HepG2 (cell line): ENCODE measurements around the gene ARHGEF16. TPM values are rescaled to one million over a fixed set of nuclear protein-coding genes. Genes with fewer than 3 reads are reported as not detected.

Source experiments
- ATAC-seq: fragments of 200-7000 bp; cut with Tn5 transposase; 3 replicates; pipeline ENCODE4 v1.9.1; 2020; ENCODE audit warnings: mild to moderate bottlenecking, moderate library complexity
- BruUV-seq: library from RNA; stranded (reverse); fragments of 400-500 nt; replicated peaks from 2 replicates; lab custom pipeline; 2021; lab: Mats Ljungman, UMichigan
- CTCF ChIA-PET: fragments of 300-600 bp; formaldehyde crosslinking; extraction: SDS; loops from one replicate; lab custom pipeline; 2021; ENCODE audit warnings: low total read pairs, inconsistent platforms, low intra/inter-chr PET ratio; lab: Yijun Ruan, JAX
- POLR2A ChIA-PET: fragments of 350-600 bp; sonication (Branson Sonifier 250); formaldehyde crosslinking; loops from one replicate; lab custom pipeline; 2020; ENCODE audit warnings: antibody characterized with exemption, inconsistent platforms; lab: Yijun Ruan, JAX
- DNase-seq: peaks from one replicate; pipeline ENCODE4 v3.0.0-alpha.2; 2015; ENCODE audit warnings: low spot score
- FAIRE-seq: peaks from 3 replicates; lab custom pipeline; 2011; peaks lifted over from hg19 to GRCh38; lab: Jason Lieb, UNC
- H2AFZ ChIP-seq: one replicate; pipeline ENCODE4 v1.6.1; 2011; ENCODE audit warnings: low read length, inconsistent platforms
- H3K27ac ChIP-seq: fragments of 300-600 bp; 3 replicates; pipeline ENCODE4 v1.8.0; 2011; ENCODE audit warnings: mixed run types, mild to moderate bottlenecking, mixed read lengths, low read length, inconsistent platforms; ENCODE audit not compliant: insufficient read depth; ENCODE audit errors: extremely low read length
- H3K27me3 ChIP-seq, 2 experiments: fragments of 200-600 bp in 1 of 2; 2 replicates in 1 of 2; 3 replicates in 1 of 2; pipeline versions ENCODE4 v1.6.0 to v1.8.0; 2011; ENCODE audit warnings: low read length in 2 of 2, mild to moderate bottlenecking in 2 of 2, moderate library complexity in 2 of 2, inconsistent platforms in 1 of 2; ENCODE audit not compliant: insufficient read depth in 2 of 2, control insufficient read depth in 1 of 2
- H3K36me3 ChIP-seq, 2 experiments: fragments of 200-600 bp in 1 of 2; replicated peaks in 1 of 2; 2 replicates in 1 of 2; 3 replicates in 1 of 2; pipeline versions ENCODE4 v1.5.1 to v1.8.0; 2011; ENCODE audit warnings: low read length in 2 of 2, inconsistent platforms in 1 of 2; ENCODE audit not compliant: insufficient read depth in 2 of 2, control insufficient read depth in 1 of 2
- H3K4me1 ChIP-seq: 2 replicates; pipeline ENCODE4 v1.5.1; 2012; ENCODE audit warnings: low read length, inconsistent platforms; ENCODE audit not compliant: insufficient read depth
- H3K4me2 ChIP-seq: 2 replicates; pipeline ENCODE4 v1.6.0; 2011; ENCODE audit warnings: low read depth, low read length, inconsistent platforms
- H3K4me3 ChIP-seq, 3 experiments: fragments of 200-600 bp in 1 of 3; sonication (generic), shearing (Covaris generic) in 1 of 3; replicated peaks in 1 of 3; 2 replicates each; pipeline ENCODE4 v1.5.1; 2011 to 2016; ENCODE audit warnings: low read length in 3 of 3, inconsistent platforms in 2 of 3, low read depth in 2 of 3, mild to moderate bottlenecking in 2 of 3, control low read depth in 1 of 3, mixed read lengths in 1 of 3; ENCODE audit not compliant: insufficient read depth in 1 of 3
- H3K79me2 ChIP-seq: one replicate; pipeline ENCODE4 v1.6.1; 2011; ENCODE audit warnings: low read length, inconsistent platforms; ENCODE audit not compliant: insufficient read depth
- H3K9ac ChIP-seq: 2 replicates; pipeline ENCODE4 v1.6.0; 2011; ENCODE audit warnings: mild to moderate bottlenecking, low read depth, low read length, inconsistent platforms; ENCODE audit not compliant: insufficient read depth
- H3K9me3 ChIP-seq: 2 replicates; pipeline ENCODE4 v1.5.1; 2012; ENCODE audit warnings: mild to moderate bottlenecking, low read length
- H4K20me1 ChIP-seq: 2 replicates; pipeline ENCODE4 v1.6.0; 2011; ENCODE audit warnings: inconsistent platforms, mild to moderate bottlenecking, low read length, moderate library complexity; ENCODE audit not compliant: insufficient read depth
- ATF7-NPFF ChIP-seq: sonication (generic); formaldehyde crosslinking; IDR thresholded peaks from 2 replicates; pipeline ENCODE4 v1.8.1; 2023; ENCODE audit warnings: mild to moderate bottlenecking, low read depth, missing genetic modification reagents, moderate library complexity
- NFE2L2 ChIP-seq: fragments of 150-350 bp; IDR thresholded peaks from 2 replicates; pipeline ENCODE4 v1.6.1; 2014; ENCODE audit warnings: low read length
- SIX4 ChIP-seq: sonication (generic); formaldehyde crosslinking; IDR thresholded peaks from 2 replicates; pipeline ENCODE4 v1.4.0; 2020; ENCODE audit warnings: missing genetic modification reagents
- ZFX ChIP-seq: sonication (generic); formaldehyde crosslinking; IDR thresholded peaks from 2 replicates; pipeline ENCODE4 v1.4.0; 2020; ENCODE audit warnings: mild to moderate bottlenecking, low read depth, missing genetic modification reagents, moderate library complexity
- ZFY ChIP-seq: sonication (generic); formaldehyde crosslinking; IDR thresholded peaks from 2 replicates; pipeline ENCODE4 v1.4.0; 2020; ENCODE audit warnings: missing genetic modification reagents
- ZNF235 ChIP-seq: sonication (generic); formaldehyde crosslinking; IDR thresholded peaks from 2 replicates; pipeline ENCODE4 v1.8.1; 2023; ENCODE audit warnings: mild to moderate bottlenecking, missing genetic modification reagents, borderline replicate concordance
- ZSCAN31 ChIP-seq: sonication (generic); formaldehyde crosslinking; IDR thresholded peaks from 2 replicates; pipeline ENCODE4 v1.5.0; 2020; ENCODE audit warnings: low read depth, mild to moderate bottlenecking, missing genetic modification reagents
- WGBS: methylation state at CpG from one replicate; pipeline ENCODE4 v1.1.6; 2017; ENCODE audit warnings: low lambda C conversion rate; 5-methylcytosine and 5-hydroxymethylcytosine counted together
- in situ Hi-C: cut with HindIII; loops from 2 replicates; pipeline ENCODE4 v1.10.0; 2017; ENCODE audit warnings: low pct_unique_long_range_greater_than_20kb; ENCODE audit not compliant: extremely low pct_ligation_motif_present
- intact Hi-C: fragments of 100-400 bp; cut with micrococcal nuclease; formaldehyde crosslinking; loops from one replicate; pipeline ENCODE4 v1.10.0; 2022; ENCODE audit not compliant: unreplicated experiment
- polyA plus RNA-seq, 8 experiments: library from polyadenylated mRNA; depleted of rRNA in 3 of 8; stranded (reverse) in 7 of 8; unstranded in 1 of 8; fragments of >200 nt; fragmentation: Illumina TruSeq in 4 of 8; extraction: Trizol in 4 of 8; gene quantifications; 2 replicates each; pipeline versions ENCODE4 v1.2.1 to v1.2.3, GENCODE V29; 2011 to 2016; ENCODE audit warnings: low read depth in 4 of 8, missing spikeins in 1 of 8, mixed read lengths in 1 of 8; ENCODE audit not compliant: insufficient read depth in 1 of 8
- total RNA-seq, 5 experiments: library from RNA; depleted of rRNA; stranded (reverse); fragments of >200 nt; fragmentation: Illumina TruSeq; extraction: Trizol; gene quantifications; 2 replicates each; pipeline ENCODE4 v1.2.3, GENCODE V29; 2016; ENCODE audit warnings: low read depth in 1 of 5
- TF ChIP-seq, protein P1 (sequence below): sonication (generic); formaldehyde crosslinking; IDR thresholded peaks from 2 replicates; pipeline ENCODE4 v1.8.0; 2022; ENCODE audit warnings: mild to moderate bottlenecking, missing genetic modification reagents, moderate library complexity

ARHGEF16 gene
- total and polyA plus RNA-seq, 2 of the 13 experiments (the other 11 are each of a cell fraction or from before 2014, with no cell fraction given) = 20.3 to 39.9 TPM

DNA sequence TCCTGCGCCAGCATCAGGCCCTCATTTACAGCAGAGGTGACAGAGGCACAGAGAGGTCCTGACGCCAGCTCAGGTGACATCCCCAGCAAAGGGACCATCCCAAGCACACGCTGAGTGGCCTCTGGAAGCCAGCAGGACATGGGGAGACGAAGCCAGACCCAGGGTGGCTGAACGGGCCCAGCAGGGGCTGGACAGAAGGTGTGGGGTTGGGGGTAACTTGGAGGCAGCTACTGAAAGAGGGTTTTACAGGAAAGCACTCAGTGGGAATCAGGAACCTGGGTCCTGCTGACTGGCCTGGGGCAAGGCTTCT lies 1.6 kb upstream of the ARHGEF16 start:
- no TSS peak for BruUV-seq
- FAIRE-seq = no peak
- Histone ChIP-seq H3K4me2 (peak overlapping the region; percentile 18; the same call in 1 of the 2 replicates), H4K20me1 (no peaks in the 10 kb centered on the region; the same call in 1 of the 2 replicates), H3K36me3 (no peaks in the 10 kb centered on the region), H2AFZ (no peak overlapping the region), H3K27me3 (no peaks in the 10 kb centered on the region), H3K4me1 (peaks cover 69% of the 10 kb centered on the region), H3K9me3 (no peaks in the 10 kb centered on the region), H3K9ac (peak overlapping the region; percentile 12; the same call in 1 of the 2 replicates), H3K79me2 (peaks cover 12% of the 10 kb centered on the region), H3K4me3 (peak overlapping the region in 1 of 3 experiments; percentile 4; a peak in 1 of 6 replicates), H3K27ac (no peak overlapping the region)
- in situ Hi-C loops (no loop called here), intact Hi-C loops (loop anchor here (1.0 to 5.0 kb wide), 3 partner anchors 18 to 169 kb away; no protein-coding TSS in a partner anchor)
- WGBS = 100% methylated on average over 2 of the region's 5 CpGs
- ChIA-PET CTCF (interaction anchor here (3.8 to 4.4 kb wide), 2 partner anchors 20 to 31 kb away, joined by 57 to 70 read pairs; no protein-coding TSS in a partner anchor), POLR2A (interaction anchor here (1.0 to 11.4 kb wide), 9 partner anchors 9 to 173 kb away, joined by 3 to 282 read pairs (median 5); no protein-coding TSS in a partner anchor)
- TF ChIP-seq ZSCAN31 (0 out of 2 replicates have a peak, but pooled peaks have one; percentile 1), ZFY (CRISPR knock-in tag) (peak; percentile 14; the same call in 1 of the 2 replicates), ZFX (CRISPR knock-in tag) (peak; percentile 5; the same call in 1 of the 2 replicates), SIX4 (CRISPR knock-in tag) (no peak), ZNF235 (CRISPR knock-in tag) (0 out of 2 replicates have a peak, but pooled peaks have one; percentile 23), NFE2L2 (no peak), ATF7-NPFF (CRISPR knock-in tag) (0 out of 2 replicates have a peak, but pooled peaks have one; percentile 31)
- TF ChIP-seq, protein P1, sequence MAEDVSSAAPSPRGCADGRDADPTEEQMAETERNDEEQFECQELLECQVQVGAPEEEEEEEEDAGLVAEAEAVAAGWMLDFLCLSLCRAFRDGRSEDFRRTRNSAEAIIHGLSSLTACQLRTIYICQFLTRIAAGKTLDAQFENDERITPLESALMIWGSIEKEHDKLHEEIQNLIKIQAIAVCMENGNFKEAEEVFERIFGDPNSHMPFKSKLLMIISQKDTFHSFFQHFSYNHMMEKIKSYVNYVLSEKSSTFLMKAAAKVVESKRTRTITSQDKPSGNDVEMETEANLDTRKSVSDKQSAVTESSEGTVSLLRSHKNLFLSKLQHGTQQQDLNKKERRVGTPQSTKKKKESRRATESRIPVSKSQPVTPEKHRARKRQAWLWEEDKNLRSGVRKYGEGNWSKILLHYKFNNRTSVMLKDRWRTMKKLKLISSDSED (CRISPR knock-in tag) = 0 out of 2 replicates have a peak, but pooled peaks have one; percentile 37
- no peak for ATAC-seq
- no peak for DNase-seq
